HEK293 (cell line): Measurements from ENCODE around the gene ANAPC16.

ENCODE experiments used
- CTCF ChIA-PET: fragments of 350-600 bp; formaldehyde crosslinking; extraction: SDS; loops from one replicate; lab custom pipeline; 2021; ENCODE audit warnings: antibody characterized with exemption; lab: Yijun Ruan, JAX
- POLR2A ChIA-PET: fragments of 300-600 bp; formaldehyde crosslinking; extraction: SDS; loops from one replicate; lab custom pipeline; 2020; ENCODE audit warnings: antibody characterized with exemption, inconsistent platforms; lab: Yijun Ruan, JAX
- H3K27ac ChIP-seq: fragments of 200-500 bp; sonication (Bioruptor generic); 2 replicates; pipeline ENCODE4 v1.5.1; 2014; ENCODE audit warnings: low read depth, low read length, control low read depth, inconsistent platforms; ENCODE audit errors: extremely low read depth
- H3K36me3 ChIP-seq, 2 experiments: fragments of 200-500 bp in 1 of 2; sonication (Bioruptor generic) in 1 of 2; 1 replicate in 1 of 2; 2 replicates in 1 of 2; pipeline ENCODE4 v1.5.1; 2014 to 2017; ENCODE audit warnings: inconsistent platforms in 2 of 2, low read length in 2 of 2; ENCODE audit not compliant: control insufficient read depth in 2 of 2, insufficient read depth in 1 of 2
- H3K4me1 ChIP-seq: fragments of 200-500 bp; sonication (Bioruptor generic); 2 replicates; pipeline ENCODE4 v1.5.1; 2014; ENCODE audit warnings: mild to moderate bottlenecking, low read length, inconsistent platforms; ENCODE audit not compliant: control insufficient read depth, insufficient read depth
- H3K4me3 ChIP-seq: 2 replicates; pipeline ENCODE4 v1.5.1; 2011; ENCODE audit warnings: low read depth, mild to moderate bottlenecking, control low read depth, low read length, moderate library complexity
- H3K9me3 ChIP-seq: fragments of 200-500 bp; sonication (Bioruptor generic); 2 replicates; pipeline ENCODE4 v1.5.1; 2014; ENCODE audit warnings: low read depth, low read length, inconsistent platforms; ENCODE audit not compliant: control insufficient read depth, insufficient read depth
- AEBP2 ChIP-seq: fragments of 450-650 bp; formaldehyde crosslinking; IDR thresholded peaks from 2 replicates; pipeline ENCODE4 v1.5.1; 2016; ENCODE audit warnings: missing biosample characterization, missing genetic modification characterization, borderline replicate concordance
- BCL11A ChIP-seq: fragments of 450-650 bp; formaldehyde crosslinking; IDR thresholded peaks from 2 replicates; pipeline ENCODE4 v1.5.1; 2016; ENCODE audit warnings: low read depth, missing biosample characterization, missing genetic modification characterization
- GLI4 ChIP-seq: fragments of 450-650 bp; formaldehyde crosslinking; IDR thresholded peaks from 2 replicates; pipeline ENCODE4 v1.5.1; 2016; ENCODE audit warnings: missing biosample characterization, missing genetic modification characterization
- GLIS1 ChIP-seq: fragments of 450-650 bp; formaldehyde crosslinking; IDR thresholded peaks from 2 replicates; pipeline ENCODE4 v1.5.1; 2016; ENCODE audit warnings: missing biosample characterization, missing genetic modification characterization
- HOXC10 ChIP-seq: sonication (generic); formaldehyde crosslinking; IDR thresholded peaks from 2 replicates; pipeline ENCODE4 v1.8.1; 2023; ENCODE audit warnings: mild to moderate bottlenecking, missing genetic modification reagents
- KLF1 ChIP-seq: fragments of 450-650 bp; formaldehyde crosslinking; IDR thresholded peaks from 2 replicates; pipeline ENCODE4 v1.5.1; 2016; ENCODE audit warnings: missing biosample characterization, missing genetic modification characterization
- KLF16 ChIP-seq: fragments of 450-650 bp; formaldehyde crosslinking; IDR thresholded peaks from 2 replicates; pipeline ENCODE4 v1.5.1; 2017; ENCODE audit warnings: missing biosample characterization, missing genetic modification characterization
- PBX3 ChIP-seq: sonication (generic); formaldehyde crosslinking; IDR thresholded peaks from 2 replicates; pipeline ENCODE4 v1.8.1; 2022; ENCODE audit warnings: mild to moderate bottlenecking, moderate library complexity, missing genetic modification reagents
- ZNF184 ChIP-seq: fragments of 450-650 bp; IDR thresholded peaks from 2 replicates; pipeline ENCODE4 v1.5.1; 2018; ENCODE audit warnings: missing biosample characterization, mild to moderate bottlenecking, missing genetic modification characterization
- ZNF292 ChIP-seq: fragments of 450-650 bp; formaldehyde crosslinking; IDR thresholded peaks from 2 replicates; pipeline ENCODE4 v1.5.1; 2016; ENCODE audit warnings: low read depth, missing biosample characterization, missing genetic modification characterization, borderline replicate concordance
- ZNF394 ChIP-seq: fragments of 450-650 bp; formaldehyde crosslinking; IDR thresholded peaks from 2 replicates; pipeline ENCODE4 v1.5.1; 2016; ENCODE audit warnings: missing biosample characterization, missing genetic modification characterization, mild to moderate bottlenecking, moderate library complexity, borderline replicate concordance
- ZNF398 ChIP-seq: fragments of 450-650 bp; formaldehyde crosslinking; IDR thresholded peaks from 2 replicates; pipeline ENCODE4 v1.5.1; 2017; ENCODE audit warnings: missing biosample characterization, missing genetic modification characterization
- ZNF426 ChIP-seq: fragments of 450-650 bp; formaldehyde crosslinking; IDR thresholded peaks from 2 replicates; pipeline ENCODE4 v1.5.1; 2017; ENCODE audit warnings: missing biosample characterization, missing genetic modification characterization, mild to moderate bottlenecking, inconsistent platforms, moderate library complexity
- ZNF596 ChIP-seq: fragments of 450-650 bp; IDR thresholded peaks from 2 replicates; pipeline ENCODE4 v1.5.0; 2018; ENCODE audit warnings: missing biosample characterization, mild to moderate bottlenecking, missing genetic modification characterization, moderate library complexity
- ZNF624 ChIP-seq: fragments of 450-650 bp; formaldehyde crosslinking; IDR thresholded peaks from 2 replicates; pipeline ENCODE4 v1.5.1; 2017; ENCODE audit warnings: missing biosample characterization, missing genetic modification characterization
- ZNF639 ChIP-seq: fragments of 450-650 bp; formaldehyde crosslinking; IDR thresholded peaks from 2 replicates; pipeline ENCODE4 v1.5.1; 2016; ENCODE audit warnings: missing biosample characterization, missing genetic modification characterization
- ZNF664 ChIP-seq: fragments of 450-650 bp; formaldehyde crosslinking; IDR thresholded peaks from 2 replicates; pipeline ENCODE4 v1.5.1; 2016; ENCODE audit warnings: missing biosample characterization, missing genetic modification characterization

ANAPC16 gene

GRCh38 chr10:72219235-72219814 is 3.5 kb downstream of the ANAPC16 start:
- Histone ChIP-seq H3K36me3 (peaks cover 8 to 13% of the 10 kb centered on the region in 2 experiments; a peak in 2 of 3 replicates), H3K27ac (no peak overlapping the region; the same call in 1 of the 2 replicates), H3K4me1 (no peaks in the 10 kb centered on the region; the same call in 1 of the 2 replicates), H3K4me3 (no peak overlapping the region), H3K9me3 (no peaks in the 10 kb centered on the region)
- POLR2A ChIA-PET, result interaction anchor here (0.7 to 1.2 kb wide), 5 partner anchors 33 to 1749 kb away, joined by 3 to 8 read pairs (median 3); no protein-coding TSS in a partner anchor
- TF ChIP-seq BCL11A (tag by site-specific recombination), result no peak
- no peak for TF ChIP-seq ZNF398 (tag by site-specific recombination)
- no peak for TF ChIP-seq PBX3
- no peak for TF ChIP-seq GLI4
- TF ChIP-seq AEBP2 (tag by site-specific recombination), result no peak
- TF ChIP-seq GLIS1 (tag by site-specific recombination), result no peak
- no peak for TF ChIP-seq ZNF426 (tag by site-specific recombination)
- TF ChIP-seq ZNF292 (tag by site-specific recombination), result no peak
- TF ChIP-seq ZNF394 (tag by site-specific recombination), result no peak
- TF ChIP-seq ZNF596 (tag by site-specific recombination), result no peak
- no peak for TF ChIP-seq ZNF664 (tag by site-specific recombination)
- TF ChIP-seq ZNF639 (tag by site-specific recombination), result no peak
- no peak for TF ChIP-seq HOXC10 (CRISPR knock-in tag)
- no peak for TF ChIP-seq ZNF624 (tag by site-specific recombination)
- no peak for TF ChIP-seq ZNF184 (tag by site-specific recombination)
- no peak for TF ChIP-seq KLF1
- CTCF ChIA-PET, result interaction anchor here (0.6 to 2.4 kb wide), 7 partner anchors 45 to 1634 kb away, joined by 3 to 12 read pairs (median 4); no protein-coding TSS in a partner anchor

- ChIA-PET POLR2A (interaction anchor here (0.6 to 2.1 kb wide), 4 partner anchors 54 to 876 kb away, joined by 3 to 9 read pairs (median 6); partner anchors contain the start of genes DDIT4 and P4HA1), CTCF (interaction anchor here (0.6 to 0.9 kb wide), 8 partner anchors 54 to 1997 kb away, joined by 3 to 7 read pairs (median 3); no protein-coding TSS in a partner anchor)
- H3K9me3 ChIP-seq, result no peaks in the 10 kb centered on the region
- no peak for TF ChIP-seq KLF16 (tag by site-specific recombination)
- peaks cover 13 to 16% of the 10 kb centered on the region in 2 experiments; a peak in 2 of 3 replicates for H3K36me3 ChIP-seq
- H3K27ac ChIP-seq, result no peak overlapping the region
- no peak overlapping the region for H3K4me3 ChIP-seq
- no peaks in the 10 kb centered on the region; the same call in 1 of the 2 replicates for H3K4me1 ChIP-seq
Measured at GRCh38 chr10:72220637-72221036, 4.8 kb downstream of the ANAPC16 start.
